Ascending aorta (tissue), 2 donors: ENCODE data around the gene CRTC3. TPM values are rescaled to one million over a fixed set of nuclear protein-coding genes. Genes with fewer than 3 reads are reported as not detected.
A peak's percentile ranks its signal among the peaks of the same experiment; 100 is the strongest.

ENCODE experiments used
- DNase-seq, 2 donors: peaks; one replicate each; pipeline ENCODE4 v3.0.0-alpha.2; 2019; ENCODE audit warnings: low spot score in 2 of 2
- H3K27ac ChIP-seq, 2 donors: fragments of 200-600 bp; sonication (generic); one replicate each; pipeline ENCODE4 v1.5.1; 2016 to 2017; ENCODE audit warnings: mild to moderate bottlenecking in 1 of 2
- H3K27me3 ChIP-seq: fragments of 200-600 bp; sonication (generic); one replicate; pipeline ENCODE4 v1.5.1; 2017
- H3K36me3 ChIP-seq, 2 donors: fragments of 200-600 bp; sonication (generic); one replicate each; pipeline ENCODE4 v1.5.1; 2016
- H3K4me1 ChIP-seq, 2 donors: fragments of 200-600 bp; sonication (generic); one replicate each; pipeline ENCODE4 v1.5.1; 2016 to 2017; ENCODE audit warnings: mild to moderate bottlenecking in 1 of 2
- H3K4me3 ChIP-seq, 2 donors: fragments of 200-600 bp; sonication (generic); one replicate each; pipeline ENCODE4 v1.5.1; 2016 to 2017; ENCODE audit warnings: mild to moderate bottlenecking in 1 of 2
- H3K9me3 ChIP-seq, 2 donors: fragments of 200-600 bp; sonication (generic); one replicate each; pipeline ENCODE4 v1.5.1; 2016
- CTCF ChIP-seq, 3 experiments: fragments of 200-600 bp in 2 of 3; fragments of 450-650 bp in 1 of 3; sonication (generic) in 2 of 3; IDR thresholded peaks; one replicate each; pipeline ENCODE4 v1.5.1; 2016 to 2019; ENCODE audit warnings: antibody characterized with exemption in 3 of 3, mild to moderate bottlenecking in 1 of 3, moderate library complexity in 1 of 3
- intact Hi-C: fragments of 100-400 bp; cut with DNase I; formaldehyde crosslinking; loops from one replicate; pipeline ENCODE4 v1.15.1; 2023
- total RNA-seq: library from RNA; depleted of rRNA; stranded (reverse); fragments of >200 nt; gene quantifications from one replicate; pipeline ENCODE4 v1.1.0, GENCODE V29; 2016

The CRTC3 gene
- total RNA-seq, 1 donor from 2014 or later = 35.5 TPM

DNA sequence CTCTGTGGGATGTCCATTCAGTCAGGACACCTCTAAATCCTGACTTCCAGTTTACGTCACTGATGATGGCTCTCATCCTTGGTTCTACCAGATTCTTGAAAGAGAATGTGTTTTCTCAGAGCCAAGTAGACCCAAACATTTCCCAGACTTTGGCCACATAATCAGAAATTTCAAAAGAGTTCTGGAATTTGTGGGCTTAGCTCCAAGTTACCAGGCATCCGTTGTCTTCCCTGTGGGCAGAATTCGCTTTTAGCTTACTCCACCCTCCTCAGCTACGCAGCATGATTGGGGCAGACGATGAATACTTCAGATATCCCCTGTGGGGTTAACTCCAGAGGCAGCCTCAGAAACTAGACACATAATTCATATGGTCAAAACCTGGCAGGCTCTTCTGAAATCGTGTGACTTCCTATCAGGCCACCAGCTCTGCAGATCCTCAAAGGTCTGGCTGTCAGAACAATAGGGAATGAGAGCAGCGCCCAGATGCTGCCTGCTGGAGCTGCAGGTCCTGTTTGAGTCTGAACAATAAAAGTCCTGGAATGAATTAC lies 30.6 kb downstream of the CRTC3 start:
- Histone ChIP-seq H3K27ac (peak overlapping the region; percentile 84 to 87), H3K27me3 (no peaks in the 10 kb centered on the region), H3K4me3 (no peak overlapping the region), H3K9me3 (no peaks in the 10 kb centered on the region), H3K36me3 (no peaks in the 10 kb centered on the region), H3K4me1 (peaks cover 34 to 72% of the 10 kb centered on the region in 2 donors)
- no peak for TF ChIP-seq CTCF (IDR thresholded peaks at IDR 0.05)
- intact Hi-C loops = no loop called here
- peak in 1 of 2 donors; percentile 83 for DNase-seq

GRCh38 chr15:90561344-90562244 lies 31.9 kb downstream of the CRTC3 start:
- DNase-seq = no peak
- H3K27me3 ChIP-seq = no peaks in the 10 kb centered on the region
- no peak overlapping the region for H3K4me3 ChIP-seq
- TF ChIP-seq CTCF (IDR thresholded peaks at IDR 0.05) = no peak
- no peaks in the 10 kb centered on the region for H3K36me3 ChIP-seq
- H3K9me3 ChIP-seq = no peaks in the 10 kb centered on the region
- peaks cover 34 to 72% of the 10 kb centered on the region in 2 donors for H3K4me1 ChIP-seq
- intact Hi-C loops = loop anchor here (2.0 kb wide), 1 partner anchor 21 kb away; no protein-coding TSS in a partner anchor
- peak overlapping the region; percentile 84 to 87 for H3K27ac ChIP-seq

- intact Hi-C loops = loop anchor here (2.0 kb wide), 1 partner anchor 20 kb away; no protein-coding TSS in a partner anchor
- no peaks in the 10 kb centered on the region for H3K9me3 ChIP-seq
- no peaks in the 10 kb centered on the region for H3K36me3 ChIP-seq
- TF ChIP-seq CTCF (IDR thresholded peaks at IDR 0.05) = no peak
- DNase-seq = no peak
- no peak overlapping the region for H3K4me3 ChIP-seq
- H3K27ac ChIP-seq = peak overlapping the region; percentile 84 to 87
- H3K4me1 ChIP-seq = peaks cover 30 to 64% of the 10 kb centered on the region in 2 donors
- no peaks in the 10 kb centered on the region for H3K27me3 ChIP-seq
Observed at GRCh38 chr15:90562669-90563068, 32.9 kb downstream of the CRTC3 start.

GRCh38 chr15:90563463-90563862 lies 33.7 kb downstream of the CRTC3 start:
- no peaks in the 10 kb centered on the region for H3K27me3 ChIP-seq
- DNase-seq = no peak
- TF ChIP-seq CTCF (IDR thresholded peaks at IDR 0.05) = no peak
- intact Hi-C loops = loop anchor here (2.0 kb wide), 1 partner anchor 19 kb away; no protein-coding TSS in a partner anchor
- no peak overlapping the region for H3K4me3 ChIP-seq
- peaks cover 25 to 57% of the 10 kb centered on the region in 2 donors for H3K4me1 ChIP-seq
- no peaks in the 10 kb centered on the region for H3K9me3 ChIP-seq
- H3K36me3 ChIP-seq = no peaks in the 10 kb centered on the region
- peak overlapping the region; percentile 84 to 87 for H3K27ac ChIP-seq

GRCh38 chr15:90564051-90564450 lies 34.3 kb downstream of the CRTC3 start:
- peaks cover 23 to 52% of the 10 kb centered on the region in 2 donors for H3K4me1 ChIP-seq

More at GRCh38 chr15:90564051-90564450, 34.3 kb downstream of the CRTC3 start:
- H3K36me3 ChIP-seq = no peaks in the 10 kb centered on the region
- TF ChIP-seq CTCF (IDR thresholded peaks at IDR 0.05) = no peak
- no peaks in the 10 kb centered on the region for H3K9me3 ChIP-seq
- no peaks in the 10 kb centered on the region for H3K27me3 ChIP-seq
- no peak for DNase-seq
- intact Hi-C loops = no loop called here
- peak overlapping the region; percentile 84 to 87 for H3K27ac ChIP-seq
- no peak overlapping the region for H3K4me3 ChIP-seq
